Glutamatergic neuron (in vitro differentiated cells): ENCODE measurements around the gene CARNS1. TPM values are rescaled to one million over a fixed set of nuclear protein-coding genes. Genes with fewer than 3 reads are reported as not detected.

ENCODE experiments used
- DNase-seq: peaks from one replicate; pipeline ENCODE4 v3.0.0; 2022
- H3K27ac Mint-ChIP-seq: one replicate; pipeline ENCODE4 v1.8.0; 2020; ENCODE audit warnings: mild to moderate bottlenecking, mixed read lengths, inconsistent platforms; ENCODE audit not compliant: unreplicated experiment
- H3K27me3 Mint-ChIP-seq: one replicate; pipeline ENCODE4 v1.8.0; 2020; ENCODE audit warnings: mild to moderate bottlenecking, moderate library complexity, mixed read lengths, inconsistent platforms; ENCODE audit not compliant: unreplicated experiment
- H3K36me3 Mint-ChIP-seq: one replicate; pipeline ENCODE4 v1.8.0; 2020; ENCODE audit warnings: mild to moderate bottlenecking, mixed read lengths, inconsistent platforms; ENCODE audit not compliant: unreplicated experiment
- H3K4me1 Mint-ChIP-seq: one replicate; pipeline ENCODE4 v1.8.0; 2020; ENCODE audit warnings: mild to moderate bottlenecking, low read depth, mixed read lengths, inconsistent platforms; ENCODE audit not compliant: unreplicated experiment
- H3K4me3 Mint-ChIP-seq: one replicate; pipeline ENCODE4 v1.8.0; 2020; ENCODE audit warnings: mild to moderate bottlenecking, mixed read lengths, inconsistent platforms; ENCODE audit not compliant: unreplicated experiment
- H3K9me3 Mint-ChIP-seq: one replicate; pipeline ENCODE4 v1.8.0; 2020; ENCODE audit warnings: mild to moderate bottlenecking, moderate library complexity, mixed read lengths, inconsistent platforms; ENCODE audit not compliant: unreplicated experiment
- CTCF ChIP-seq: fragments of 200-600 bp; sonication (generic); IDR thresholded peaks from one replicate; pipeline ENCODE4 v1.5.0; 2021; ENCODE audit not compliant: partially characterized antibody, unreplicated experiment
- total RNA-seq: library from RNA; stranded (reverse); fragmentation: NEBNext Ultra II Directional; extraction: Animal tissue kit (Norgen Biotek cat#: 25700); gene quantifications from one replicate; pipeline ENCODE4 v1.2.1, GENCODE V29; 2021; ENCODE audit not compliant: unreplicated experiment

Gene CARNS1
- total RNA-seq, 1 donor from 2014 or later, result 0.07 TPM

- Mint-ChIP-seq H3K36me3 (no peaks in the 10 kb centered on the region), H3K4me1 (peaks cover 8% of the 10 kb centered on the region), H3K9me3 (peaks cover 9% of the 10 kb centered on the region), H3K4me3 (peak overlapping the region; percentile 83), H3K27me3 (peaks cover 19% of the 10 kb centered on the region), H3K27ac (peak overlapping the region; percentile 18)
- no peak for TF ChIP-seq CTCF
- DNase-seq, result peak; percentile 47
Measured at GRCh38 chr11:67371189-67371910, 44.1 kb upstream of the CARNS1 start.

- Mint-ChIP-seq H3K4me3 (peak overlapping the region; percentile 83), H3K4me1 (peaks cover 8% of the 10 kb centered on the region), H3K9me3 (peaks cover 9% of the 10 kb centered on the region), H3K36me3 (no peaks in the 10 kb centered on the region), H3K27me3 (peaks cover 19% of the 10 kb centered on the region), H3K27ac (peak overlapping the region; percentile 18)
- TF ChIP-seq CTCF, result no peak
- DNase-seq, result no peak
Measured at GRCh38 chr11:67371911-67372320, 43.6 kb upstream of the CARNS1 start.

GRCh38 chr11:67372321-67372992, 43.0 kb upstream of the CARNS1 start:
- no peaks in the 10 kb centered on the region for H3K36me3 Mint-ChIP-seq
- H3K4me3 Mint-ChIP-seq, result no peak overlapping the region
- DNase-seq, result peak; percentile 63
- TF ChIP-seq CTCF, result no peak
- H3K4me1 Mint-ChIP-seq, result peaks cover 8% of the 10 kb centered on the region
- H3K27ac Mint-ChIP-seq, result no peak overlapping the region
- H3K9me3 Mint-ChIP-seq, result peaks cover 9% of the 10 kb centered on the region
- H3K27me3 Mint-ChIP-seq, result peaks cover 22% of the 10 kb centered on the region

GRCh38 chr11:67372993-67373647, 42.4 kb upstream of the CARNS1 start, which contains the start of gene CLCF1:
CLCF1 (minus strand) TSS chr11:67373598; CDS start chr11:67373539, 59 bp downstream.
- H3K4me1 Mint-ChIP-seq, result peaks cover 8% of the 10 kb centered on the region
- peak; percentile 69 for DNase-seq
- no peak for TF ChIP-seq CTCF
- no peak within 1 kb of the TSS for H3K27ac Mint-ChIP-seq
- peaks cover 9% of the 10 kb centered on the region for H3K9me3 Mint-ChIP-seq
- peak within 1 kb of the TSS; percentile 85 for H3K4me3 Mint-ChIP-seq
- no peaks in the 10 kb centered on the region for H3K36me3 Mint-ChIP-seq
- peaks cover 22% of the 10 kb centered on the region for H3K27me3 Mint-ChIP-seq
